Measurements from ENCODE around the gene DNTTIP2. TPM values are rescaled to one million over a fixed set of nuclear protein-coding genes. Genes with fewer than 3 reads are reported as not detected.

Gene DNTTIP2
- polyA plus RNA-seq, 3 donors from 2014 or later, result 73.8 to 95.4 (median 74.0) TPM

- no peak for DNase-seq
- peaks cover 0 to 4% (median 0%) of the 10 kb centered on the region in 3 donors for H3K36me3 Mint-ChIP-seq
- no peak overlapping the region for H3K4me3 Mint-ChIP-seq
- H3K27me3 Mint-ChIP-seq (ENCODE audit: low read depth in 3 of 3), result peaks cover 0 to 7% (median 2%) of the 10 kb centered on the region in 3 donors
- H3K27ac Mint-ChIP-seq, result peak overlapping the region in 1 of 6 donors; percentile 19
- H3K4me1 Mint-ChIP-seq, result no peaks in the 10 kb centered on the region
- H3K9me3 Mint-ChIP-seq, result peaks cover 0 to 7% (median 0%) of the 10 kb centered on the region in 6 donors
Observed at GRCh38 chr1:93827128-93827527, 51.9 kb downstream of the DNTTIP2 start.

GRCh38 chr1:93824834-93825233, 54.2 kb downstream of the DNTTIP2 start:
- no peak overlapping the region for H3K27ac Mint-ChIP-seq
- no peak overlapping the region for H3K4me3 Mint-ChIP-seq
- no peaks in the 10 kb centered on the region for H3K36me3 Mint-ChIP-seq
- H3K27me3 Mint-ChIP-seq (ENCODE audit: low read depth in 3 of 3), result peaks cover 0 to 3% (median 0%) of the 10 kb centered on the region in 3 donors
- H3K4me1 Mint-ChIP-seq, result no peaks in the 10 kb centered on the region
- H3K9me3 Mint-ChIP-seq, result no peaks in the 10 kb centered on the region
- DNase-seq, result no peak

GRCh38 chr1:93822730-93823425, 56.1 kb downstream of the DNTTIP2 start:
- Mint-ChIP-seq H3K27ac (no peak overlapping the region), H3K27me3 (ENCODE audit: low read depth in 3 of 3) (peaks cover 0 to 10% (median 0%) of the 10 kb centered on the region in 3 donors), H3K4me1 (peaks cover 8 to 10% of the 10 kb centered on the region in 2 donors), H3K9me3 (no peaks in the 10 kb centered on the region), H3K4me3 (no peak overlapping the region), H3K36me3 (no peaks in the 10 kb centered on the region)
- no peak for DNase-seq

GRCh38 chr1:93821423-93822144, 57.4 kb downstream of the DNTTIP2 start:
- H3K4me1 Mint-ChIP-seq, result peaks cover 18 to 23% of the 10 kb centered on the region in 2 donors
- H3K4me3 Mint-ChIP-seq, result no peak overlapping the region
- H3K27ac Mint-ChIP-seq, result peak overlapping the region in 1 of 6 donors; percentile 61
- H3K36me3 Mint-ChIP-seq, result no peaks in the 10 kb centered on the region
- no peaks in the 10 kb centered on the region for H3K9me3 Mint-ChIP-seq
- DNase-seq, result no peak
- H3K27me3 Mint-ChIP-seq (ENCODE audit: low read depth in 3 of 3), result peaks cover 0 to 12% (median 0%) of the 10 kb centered on the region in 3 donors

GRCh38 chr1:93820554-93821422, 58.2 kb downstream of the DNTTIP2 start:
- Mint-ChIP-seq H3K27me3 (ENCODE audit: low read depth in 3 of 3) (peaks cover 0 to 8% (median 0%) of the 10 kb centered on the region in 3 donors), H3K36me3 (no peaks in the 10 kb centered on the region), H3K4me1 (peaks cover 18 to 23% of the 10 kb centered on the region in 2 donors), H3K27ac (peak overlapping the region in 3 of 6 donors; percentile 14 to 66 (median 39)), H3K4me3 (no peak overlapping the region), H3K9me3 (no peaks in the 10 kb centered on the region)
- no peak for DNase-seq

- peak overlapping the region; percentile 79 to 92 (median 88) for H3K27ac Mint-ChIP-seq
- H3K27me3 Mint-ChIP-seq (ENCODE audit: low read depth in 3 of 3), result peaks cover 0 to 8% (median 0%) of the 10 kb centered on the region in 3 donors
- H3K4me3 Mint-ChIP-seq, result peak overlapping the region in 3 of 5 donors; percentile 9 to 50 (median 48)
- peaks cover 18 to 27% of the 10 kb centered on the region in 2 donors for H3K4me1 Mint-ChIP-seq
- no peaks in the 10 kb centered on the region for H3K9me3 Mint-ChIP-seq
- no peaks in the 10 kb centered on the region for H3K36me3 Mint-ChIP-seq
- DNase-seq, result no peak
Observed at GRCh38 chr1:93818570-93818959, 60.4 kb downstream of the DNTTIP2 start.

- H3K27ac Mint-ChIP-seq, result peak overlapping the region; percentile 79 to 92 (median 88)
- peak overlapping the region; percentile 2 to 50 (median 30) for H3K4me3 Mint-ChIP-seq
Observed at GRCh38 chr1:93817819-93818569, 61.0 kb downstream of the DNTTIP2 start.

GRCh38 chr1:93816970-93817678, 61.9 kb downstream of the DNTTIP2 start:
- Mint-ChIP-seq H3K36me3 (no peaks in the 10 kb centered on the region), H3K27me3 (ENCODE audit: low read depth in 3 of 3) (peaks cover 0 to 10% (median 0%) of the 10 kb centered on the region in 3 donors), H3K4me3 (peak overlapping the region in 1 of 5 donors; percentile 50), H3K4me1 (peaks cover 18 to 27% of the 10 kb centered on the region in 2 donors), H3K9me3 (no peaks in the 10 kb centered on the region), H3K27ac (peak overlapping the region; percentile 83 to 92 (median 88))
- DNase-seq, result no peak

More at GRCh38 chr1:93817819-93818569, 61.0 kb downstream of the DNTTIP2 start:
- H3K4me1 Mint-ChIP-seq, result peaks cover 18 to 27% of the 10 kb centered on the region in 2 donors
- H3K36me3 Mint-ChIP-seq, result no peaks in the 10 kb centered on the region
- H3K9me3 Mint-ChIP-seq, result no peaks in the 10 kb centered on the region
- DNase-seq, result peak; percentile 59 to 61 (median 59)
- H3K27me3 Mint-ChIP-seq (ENCODE audit: low read depth in 3 of 3), result peaks cover 0 to 8% (median 0%) of the 10 kb centered on the region in 3 donors

Other genes with a start within 250 kb of the DNTTIP2 start
- under 1 TPM in 2 of 3 donors, not detected in 1; 0.27 to 0.43 TPM for gene BCAR3, start 197.4 kb downstream of the DNTTIP2 start, polyA plus RNA-seq
- 10 to 100 TPM; 14.7 to 30.6 (median 20.9) TPM for gene GCLM, start 30.2 kb upstream of the DNTTIP2 start, polyA plus RNA-seq
- gene ABCA4, start 241.9 kb upstream of the DNTTIP2 start, polyA plus RNA-seq, result under 1 TPM in 1 of 3 donors, not detected in 2; 0.08 TPM